KOPT-K1 (cell line): ENCODE results near the gene SSC4D.
"Not testable (repeated sequence)": the region's sequence is repeated elsewhere in the genome, so short reads cannot be mapped to it uniquely, and the experiment has no call there.

ENCODE experiments used
- H3K27ac ChIP-seq: fragments of 200-600 bp; sonication (generic); 2 replicates; pipeline ENCODE4 v1.5.1; 2016; ENCODE audit warnings: antibody characterized with exemption, mild to moderate bottlenecking, low read depth, low read length; ENCODE audit not compliant: poor library complexity, severe bottlenecking
- H3K36me3 ChIP-seq: fragments of 200-600 bp; sonication (generic); 2 replicates; pipeline ENCODE4 v1.5.1; 2017; ENCODE audit warnings: antibody characterized with exemption, mild to moderate bottlenecking, low read length, moderate library complexity; ENCODE audit not compliant: insufficient read depth
- H3K9me3 ChIP-seq: fragments of 200-600 bp; sonication (generic); 2 replicates; pipeline ENCODE4 v1.5.1; 2017; ENCODE audit warnings: antibody characterized with exemption, low read length, mild to moderate bottlenecking; ENCODE audit not compliant: insufficient read depth, poor library complexity, severe bottlenecking

SSC4D gene

DNA sequence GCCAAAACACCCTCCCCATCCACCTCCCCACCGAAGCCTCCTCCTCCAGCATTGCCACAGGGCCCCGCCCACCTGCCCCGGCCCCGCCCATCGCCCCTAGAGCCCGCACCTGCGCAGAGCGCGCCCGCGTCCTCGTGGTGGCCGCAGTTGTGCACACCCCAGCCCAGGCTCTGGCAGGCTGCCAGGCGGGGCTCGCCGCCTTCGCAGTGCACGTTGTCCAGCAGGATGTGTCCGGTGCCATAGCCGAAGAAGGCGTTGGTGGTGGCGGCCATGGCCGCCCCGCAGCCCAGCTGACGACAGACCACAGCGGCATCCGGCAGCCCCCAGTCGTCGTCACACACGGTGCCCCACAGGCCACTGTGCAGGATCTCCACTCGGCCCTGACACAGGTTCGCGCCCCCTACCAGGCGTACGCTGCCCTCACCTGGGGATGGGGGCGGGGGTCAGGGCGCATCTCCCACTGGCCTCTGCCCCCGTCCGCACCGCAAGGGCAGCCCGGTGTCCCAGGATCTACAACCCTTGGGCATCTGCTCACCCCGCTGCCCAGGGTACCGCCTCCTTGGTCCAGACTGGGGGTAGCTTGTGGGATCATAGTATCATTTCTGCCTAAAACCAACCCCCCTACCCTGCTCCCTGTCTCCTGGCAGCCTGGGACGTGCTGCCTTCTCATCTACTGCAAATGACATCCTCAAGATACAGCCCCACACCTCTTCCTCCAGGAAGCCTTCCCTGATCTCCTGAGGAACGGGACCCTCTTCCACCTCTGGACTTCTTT, 11.9 kb downstream of the SSC4D start:
- H3K27ac ChIP-seq, result no peak overlapping the region
- H3K9me3 ChIP-seq, result no peaks in the 10 kb centered on the region
- no peaks in the 10 kb centered on the region for H3K36me3 ChIP-seq

GRCh38 chr7:76396864-76397263, 12.6 kb downstream of the SSC4D start:
- H3K9me3 ChIP-seq, result no peaks in the 10 kb centered on the region
- no peaks in the 10 kb centered on the region for H3K36me3 ChIP-seq
- no peak overlapping the region for H3K27ac ChIP-seq

DNA sequence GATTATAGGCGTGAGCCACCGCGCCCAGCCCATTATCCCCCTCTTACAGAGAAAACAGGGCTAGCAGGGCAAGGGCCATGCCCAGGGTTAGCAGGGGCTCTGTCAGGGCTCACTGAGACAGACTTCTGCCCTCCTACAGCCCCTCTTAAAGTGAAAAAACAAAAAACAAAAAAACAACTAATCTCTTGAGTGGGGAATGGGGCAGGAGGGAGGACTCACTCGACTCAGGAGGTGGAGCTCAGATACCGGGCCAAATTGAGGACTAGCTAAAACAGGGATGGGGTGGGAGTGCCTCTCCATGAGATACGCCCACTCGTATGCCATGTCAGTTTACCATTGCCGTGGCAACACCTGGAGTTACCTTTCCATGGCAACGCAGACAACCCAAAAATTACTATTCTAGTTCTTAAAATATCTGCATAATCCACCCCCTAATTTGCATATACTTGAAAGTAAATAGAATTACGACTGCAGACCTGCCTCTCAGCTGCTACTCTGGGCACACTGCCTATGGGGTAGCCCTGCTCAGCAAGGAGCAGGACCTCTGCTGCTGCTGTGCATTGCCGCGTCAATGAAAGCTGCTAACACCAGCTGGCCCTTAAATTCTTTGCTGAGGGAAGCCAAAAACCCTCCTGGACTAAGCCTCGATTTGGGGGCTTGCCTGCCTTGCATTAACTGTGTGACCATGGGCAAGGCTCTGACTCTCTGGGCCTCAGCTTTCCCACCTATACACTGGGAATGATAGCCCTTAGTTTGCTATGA, 13.4 kb downstream of the SSC4D start:
- no peak overlapping the region for H3K27ac ChIP-seq
- H3K9me3 ChIP-seq, result no peaks in the 10 kb centered on the region
- H3K36me3 ChIP-seq, result no peaks in the 10 kb centered on the region

DNA sequence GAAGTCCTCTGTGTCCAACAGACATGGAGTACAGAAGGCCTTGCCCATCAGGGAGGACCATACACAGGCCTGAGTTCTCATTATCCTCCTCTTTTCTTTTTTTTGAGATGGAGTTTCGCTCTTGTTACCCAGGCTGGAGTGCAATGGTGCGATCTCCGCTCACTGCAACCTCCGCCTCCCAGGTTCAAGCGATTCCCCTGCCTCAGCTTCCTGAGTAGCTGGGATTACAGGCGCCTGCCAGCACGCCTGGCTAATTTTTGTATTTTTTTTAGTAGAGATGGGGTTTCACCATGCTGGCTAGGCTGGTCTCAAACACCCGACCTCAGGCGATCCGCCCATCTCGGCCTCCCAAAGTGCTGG, 13.9 kb downstream of the SSC4D start:
- H3K9me3 ChIP-seq, H3K27ac ChIP-seq, H3K36me3 ChIP-seq: not testable (repeated sequence)

DNA sequence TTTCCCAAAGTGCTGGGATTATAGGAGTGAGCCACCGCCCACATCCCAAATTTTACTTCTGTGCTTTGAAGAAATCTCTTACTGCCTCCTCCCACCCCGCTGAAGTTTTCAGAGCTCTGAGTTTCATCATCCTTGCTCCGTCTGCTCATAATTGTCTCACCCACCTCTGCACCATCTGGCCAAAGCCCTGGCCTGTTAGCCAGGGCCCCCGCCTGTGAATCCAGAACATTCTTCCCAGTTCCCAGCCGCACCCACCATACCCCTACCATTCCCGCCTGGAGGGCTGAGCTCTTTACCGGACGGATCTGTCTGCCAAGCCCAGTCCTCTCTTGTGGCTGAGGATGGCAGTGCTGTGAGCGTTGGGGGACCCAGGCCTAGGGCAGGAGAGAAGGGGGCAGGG, 14.5 kb downstream of the SSC4D start:
- no peaks in the 10 kb centered on the region for H3K9me3 ChIP-seq
- H3K36me3 ChIP-seq, result no peaks in the 10 kb centered on the region
- no peak overlapping the region for H3K27ac ChIP-seq

GRCh38 chr7:76393116-76394031, 16.1 kb downstream of the SSC4D start:
- Histone ChIP-seq H3K9me3 (no peaks in the 10 kb centered on the region), H3K27ac (peak overlapping the region; percentile 72), H3K36me3 (no peaks in the 10 kb centered on the region)

DNA sequence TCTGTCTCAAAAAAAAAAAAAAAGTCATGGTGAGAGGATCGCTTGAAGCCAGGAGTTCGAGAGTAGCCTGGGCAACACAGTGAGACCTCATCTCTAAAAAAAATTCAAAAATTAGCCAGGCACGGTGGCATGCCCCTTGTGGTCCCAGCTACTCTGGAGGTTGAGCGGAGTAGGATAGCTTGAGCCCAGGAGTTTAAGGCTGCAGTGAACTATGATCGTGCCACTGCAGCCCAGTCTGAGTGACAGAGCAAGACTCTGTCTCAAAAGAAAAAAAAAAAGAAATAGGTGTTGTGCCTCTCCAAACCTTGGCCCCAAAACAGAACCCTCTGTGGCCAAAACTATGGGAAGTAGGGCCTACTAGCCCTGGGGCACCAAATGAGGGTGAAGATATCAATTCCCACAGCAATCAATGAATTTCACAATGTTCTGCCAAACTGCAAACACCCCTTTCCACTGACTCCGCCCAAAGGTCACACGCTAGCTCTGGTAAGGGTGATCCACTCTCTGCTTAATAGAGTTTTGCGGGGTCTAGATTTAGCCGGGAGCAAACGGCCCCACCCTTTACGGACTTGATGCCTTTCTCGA, 16.9 kb downstream of the SSC4D start:
- Histone ChIP-seq H3K27ac (peak overlapping the region; percentile 72), H3K9me3 (no peaks in the 10 kb centered on the region), H3K36me3 (no peaks in the 10 kb centered on the region)

DNA sequence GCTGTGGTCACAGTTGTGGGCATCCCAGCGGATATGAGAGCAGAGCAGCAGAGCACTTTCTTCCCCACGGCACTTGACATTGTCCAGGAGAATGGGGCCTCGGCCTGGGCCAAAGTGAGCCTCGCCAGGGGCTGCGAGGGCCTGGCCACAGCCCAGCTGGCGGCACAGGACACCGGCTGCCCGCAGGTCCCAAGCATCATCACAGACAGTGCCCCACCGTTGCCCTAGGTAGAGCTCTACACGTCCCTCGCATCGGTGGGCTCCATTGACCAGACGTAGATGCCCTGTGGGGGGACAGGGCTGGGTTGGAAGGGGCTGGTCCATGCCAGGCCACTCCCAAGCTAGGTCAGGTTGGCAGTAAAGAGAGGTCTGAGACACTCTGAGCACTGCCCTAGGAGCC, 19.4 kb downstream of the SSC4D start:
- Histone ChIP-seq H3K27ac (no peak overlapping the region), H3K36me3 (no peaks in the 10 kb centered on the region), H3K9me3 (no peaks in the 10 kb centered on the region)

DNA sequence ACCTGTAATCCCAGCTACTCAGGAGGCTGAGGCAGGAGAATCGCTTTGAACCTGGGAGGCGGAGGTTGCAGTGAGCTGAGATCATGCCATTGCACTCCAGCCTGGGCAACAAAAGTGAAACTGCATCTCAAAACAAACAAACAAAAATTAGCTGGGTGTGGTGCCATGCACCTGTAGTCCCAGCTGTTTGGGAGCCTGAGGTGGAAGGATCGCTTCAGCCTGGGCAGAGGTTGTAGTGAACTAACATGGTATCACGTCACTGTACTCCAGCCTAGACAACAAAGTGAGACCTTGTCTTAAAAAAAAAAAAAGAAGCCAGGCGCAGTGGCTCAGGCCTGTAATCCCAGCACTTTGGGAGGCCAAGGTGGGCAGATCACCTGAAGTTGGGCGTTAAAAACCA, 21.7 kb downstream of the SSC4D start:
- not testable (repeated sequence) for H3K36me3 ChIP-seq, H3K27ac ChIP-seq, H3K9me3 ChIP-seq

- no peak overlapping the region for H3K27ac ChIP-seq
- no peaks in the 10 kb centered on the region for H3K9me3 ChIP-seq
- H3K36me3 ChIP-seq, result no peaks in the 10 kb centered on the region
These were observed 22.7 kb downstream of the SSC4D start for GRCh38 chr7:76386691-76387260.

DNA sequence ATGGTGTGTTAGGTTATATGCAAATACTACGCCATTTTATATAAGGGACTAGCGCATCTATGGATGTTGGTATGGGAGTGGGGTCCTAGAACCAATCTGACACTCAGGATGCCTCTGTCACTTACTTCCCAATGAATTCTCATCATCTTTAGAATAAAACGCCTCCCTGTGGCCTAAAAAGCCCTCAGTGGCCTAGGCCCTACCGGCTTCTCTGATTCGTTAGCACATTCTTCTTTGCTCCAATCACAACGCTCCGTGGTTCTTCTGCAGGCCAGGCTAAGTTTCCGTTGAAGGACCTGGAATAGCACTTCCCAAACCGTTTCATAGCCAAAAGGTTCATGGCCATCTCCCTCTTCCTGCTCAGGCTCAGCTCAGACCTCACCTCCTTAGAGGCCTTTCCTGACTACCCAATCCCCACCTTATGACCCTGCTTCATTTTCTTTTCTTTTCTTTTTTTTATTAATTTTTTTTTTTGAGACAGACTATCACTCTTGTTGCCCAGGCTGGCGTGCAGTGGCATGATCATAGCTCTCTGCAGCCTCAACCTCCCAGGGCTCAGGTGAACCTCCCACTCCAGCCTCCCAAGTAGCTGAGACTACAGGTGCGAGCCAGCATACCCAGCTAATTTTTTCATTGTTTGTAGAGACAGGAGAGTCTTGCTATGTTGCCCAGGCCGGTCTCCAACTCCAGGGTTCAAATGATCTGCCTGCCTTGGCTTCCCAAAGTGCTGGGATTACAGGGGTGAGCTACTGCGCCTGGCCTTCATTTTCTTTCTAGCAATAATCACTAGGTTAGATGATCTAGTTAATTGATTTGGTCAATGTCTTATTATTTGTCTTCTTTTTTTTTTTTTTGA, 26.2 kb downstream of the SSC4D start:
- H3K27ac ChIP-seq, result no peak overlapping the region
- no peaks in the 10 kb centered on the region for H3K9me3 ChIP-seq
- H3K36me3 ChIP-seq, result no peaks in the 10 kb centered on the region

DNA sequence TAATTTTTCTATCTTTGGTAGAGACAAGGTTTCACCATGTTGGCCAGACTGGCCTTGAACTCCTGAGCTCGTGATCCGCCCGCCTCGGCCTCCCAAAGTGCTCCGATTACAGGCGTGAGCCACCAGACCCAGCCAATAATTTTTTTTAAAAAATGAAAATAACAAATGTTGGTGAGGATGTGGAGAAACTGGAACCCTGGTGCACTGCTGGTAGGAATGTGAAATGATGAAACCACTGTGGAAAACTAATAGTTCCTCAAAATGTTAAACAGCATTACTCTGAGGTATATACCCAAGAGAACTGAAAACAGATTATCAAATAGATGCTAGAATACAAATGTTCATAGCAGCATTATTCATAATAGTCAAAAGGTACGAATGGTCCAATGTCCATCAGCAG, 27.7 kb downstream of the SSC4D start:
- Histone ChIP-seq H3K36me3 (no peaks in the 10 kb centered on the region), H3K27ac (no peak overlapping the region)

GRCh38 chr7:76380623-76380966, 28.9 kb downstream of the SSC4D start:
- no peaks in the 10 kb centered on the region for H3K9me3 ChIP-seq
- no peak overlapping the region for H3K27ac ChIP-seq
- H3K36me3 ChIP-seq, result no peaks in the 10 kb centered on the region

More for the DNA sequence above, 27.7 kb downstream of the SSC4D start:
- H3K9me3 ChIP-seq, result no peaks in the 10 kb centered on the region
